ENCODE measurements around the gene NF1. TPM values are rescaled to one million over a fixed set of nuclear protein-coding genes. Genes with fewer than 3 reads are reported as not detected.
"Not testable (repeated sequence)": the region's sequence is repeated elsewhere in the genome, so short reads cannot be mapped to it uniquely, and the experiment has no call there.

NF1 gene
- total RNA-seq, 2 donors from 2014 or later = 38.5 to 49.1 TPM

GRCh38 chr17:31172388-31172787 lies 77.6 kb downstream of the NF1 start:
- no peak for TF ChIP-seq CTCF (IDR thresholded peaks at IDR 0.05)
- DNase-seq = no peak
- H3K9ac ChIP-seq (ENCODE audit: low read depth in 2 of 2, low read length in 2 of 2) = no peak overlapping the region
- intact Hi-C loops (cut with DNase I) = no loop called here
- H3K36me3 ChIP-seq = no peaks in the 10 kb centered on the region
- no peaks in the 10 kb centered on the region for H3K9me3 ChIP-seq
- H3K4me3 ChIP-seq = no peak overlapping the region
- H3K27ac ChIP-seq = no peak overlapping the region
- no peaks in the 10 kb centered on the region for H3K27me3 ChIP-seq
- no peaks in the 10 kb centered on the region for H3K4me1 ChIP-seq

GRCh38 chr17:31174215-31174614 lies 79.4 kb downstream of the NF1 start:
- TF ChIP-seq CTCF (IDR thresholded peaks at IDR 0.05) = no peak
- DNase-seq = no peak
- Histone ChIP-seq H3K9ac (ENCODE audit: low read depth in 2 of 2, low read length in 2 of 2) (no peak overlapping the region), H3K4me3 (no peak overlapping the region), H3K27me3 (no peaks in the 10 kb centered on the region), H3K9me3 (no peaks in the 10 kb centered on the region), H3K4me1 (no peaks in the 10 kb centered on the region), H3K36me3 (no peaks in the 10 kb centered on the region), H3K27ac (no peak overlapping the region)
- intact Hi-C loops (cut with DNase I) = no loop called here

GRCh38 chr17:31175237-31175636 lies 80.5 kb downstream of the NF1 start:
- no peaks in the 10 kb centered on the region for H3K36me3 ChIP-seq
- H3K4me3 ChIP-seq = no peak overlapping the region
- no peak overlapping the region for H3K9ac ChIP-seq (ENCODE audit: low read depth in 2 of 2, low read length in 2 of 2)
- intact Hi-C loops (cut with DNase I) = no loop called here
- DNase-seq = no peak
- H3K4me1 ChIP-seq = no peaks in the 10 kb centered on the region
- no peaks in the 10 kb centered on the region for H3K27me3 ChIP-seq
- H3K27ac ChIP-seq = no peak overlapping the region
- no peaks in the 10 kb centered on the region for H3K9me3 ChIP-seq
- no peak for TF ChIP-seq CTCF (IDR thresholded peaks at IDR 0.05)

GRCh38 chr17:31176143-31176542 lies 81.4 kb downstream of the NF1 start:
- DNase-seq; H3K4me1 ChIP-seq; H3K27ac ChIP-seq; H3K36me3 ChIP-seq; H3K27me3 ChIP-seq; intact Hi-C loops (cut with DNase I); H3K4me3 ChIP-seq; H3K9ac ChIP-seq (ENCODE audit: low read depth in 2 of 2, low read length in 2 of 2); H3K9me3 ChIP-seq: not testable (repeated sequence)

GRCh38 chr17:31178951-31179350 lies 84.2 kb downstream of the NF1 start:
- H3K9ac ChIP-seq (ENCODE audit: low read depth in 2 of 2, low read length in 2 of 2); H3K9me3 ChIP-seq; H3K4me3 ChIP-seq; H3K27me3 ChIP-seq; H3K4me1 ChIP-seq; H3K36me3 ChIP-seq; H3K27ac ChIP-seq; DNase-seq; intact Hi-C loops (cut with DNase I): not testable (repeated sequence)

- TF ChIP-seq CTCF (IDR thresholded peaks at IDR 0.05) = no peak
- no peaks in the 10 kb centered on the region for H3K27me3 ChIP-seq
- H3K4me3 ChIP-seq = no peak overlapping the region
- intact Hi-C loops (cut with DNase I) = no loop called here
- no peaks in the 10 kb centered on the region for H3K9me3 ChIP-seq
- no peaks in the 10 kb centered on the region for H3K36me3 ChIP-seq
- H3K27ac ChIP-seq = no peak overlapping the region
- no peaks in the 10 kb centered on the region for H3K4me1 ChIP-seq
- no peak overlapping the region for H3K9ac ChIP-seq (ENCODE audit: low read depth in 2 of 2, low read length in 2 of 2)
- DNase-seq = no peak
Measured at GRCh38 chr17:31195305-31195704, 100.5 kb downstream of the NF1 start.

GRCh38 chr17:31198026-31198425 lies 103.2 kb downstream of the NF1 start:
- Histone ChIP-seq H3K9me3 (no peaks in the 10 kb centered on the region), H3K4me1 (no peaks in the 10 kb centered on the region)

GRCh38 chr17:31198666-31199065 lies 103.9 kb downstream of the NF1 start:
- H3K9me3 ChIP-seq; DNase-seq; H3K36me3 ChIP-seq; intact Hi-C loops (cut with DNase I); H3K9ac ChIP-seq (ENCODE audit: low read depth in 2 of 2, low read length in 2 of 2); H3K4me1 ChIP-seq; H3K4me3 ChIP-seq; H3K27me3 ChIP-seq; H3K27ac ChIP-seq: not testable (repeated sequence)

More at GRCh38 chr17:31198026-31198425, 103.2 kb downstream of the NF1 start:
- Histone ChIP-seq H3K27me3 (no peaks in the 10 kb centered on the region), H3K27ac (no peak overlapping the region), H3K4me3 (no peak overlapping the region), H3K9ac (ENCODE audit: low read depth in 2 of 2, low read length in 2 of 2) (no peak overlapping the region), H3K36me3 (no peaks in the 10 kb centered on the region)
- no peak for TF ChIP-seq CTCF (IDR thresholded peaks at IDR 0.05)
- intact Hi-C loops (cut with DNase I) = no loop called here
- DNase-seq = no peak

Measured in colonic mucosa (tissue), 4 donors.